ENCODE measurements around the gene SDR39U1.

Gene SDR39U1

GRCh38 chr14:24443053-24443665, 583 bp upstream of the SDR39U1 start:
- DNase-seq (ENCODE audit: low read depth in 2 of 2): no peak

GRCh38 chr14:24441904-24442239, 704 bp downstream of the SDR39U1 start:
- no peak for DNase-seq (ENCODE audit: low read depth in 2 of 2)

- DNase-seq (ENCODE audit: low read depth in 2 of 2): no peak
Observed at GRCh38 chr14:24441485-24441884, 1.1 kb downstream of the SDR39U1 start.

GRCh38 chr14:24440606-24441399, 1.8 kb downstream of the SDR39U1 start:
- no peak for DNase-seq (ENCODE audit: low read depth in 2 of 2)

- no peak for DNase-seq (ENCODE audit: low read depth in 2 of 2)
Observed at GRCh38 chr14:24439830-24440605, 2.6 kb downstream of the SDR39U1 start.

DNA sequence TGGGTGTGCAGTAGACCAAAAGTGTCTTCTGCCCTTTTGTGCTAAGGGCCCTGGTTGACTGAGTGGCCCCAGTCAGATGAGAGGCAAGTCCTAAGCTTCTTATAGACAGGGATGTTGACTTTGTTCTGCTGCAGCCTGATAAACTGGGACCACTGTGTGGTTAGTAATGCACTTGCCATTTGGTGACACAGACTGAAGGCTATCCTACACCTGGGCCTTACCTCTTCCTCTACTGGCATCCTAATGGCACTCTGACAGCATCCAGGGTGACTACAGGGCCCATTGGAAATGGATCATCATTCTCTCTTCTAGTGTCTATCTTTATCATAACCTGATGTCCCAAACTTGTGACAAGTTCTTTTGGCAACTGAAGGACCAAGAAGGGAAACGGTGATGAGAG, 3.3 kb downstream of the SDR39U1 start:
- DNase-seq (ENCODE audit: low read depth in 2 of 2): no peak

DNA sequence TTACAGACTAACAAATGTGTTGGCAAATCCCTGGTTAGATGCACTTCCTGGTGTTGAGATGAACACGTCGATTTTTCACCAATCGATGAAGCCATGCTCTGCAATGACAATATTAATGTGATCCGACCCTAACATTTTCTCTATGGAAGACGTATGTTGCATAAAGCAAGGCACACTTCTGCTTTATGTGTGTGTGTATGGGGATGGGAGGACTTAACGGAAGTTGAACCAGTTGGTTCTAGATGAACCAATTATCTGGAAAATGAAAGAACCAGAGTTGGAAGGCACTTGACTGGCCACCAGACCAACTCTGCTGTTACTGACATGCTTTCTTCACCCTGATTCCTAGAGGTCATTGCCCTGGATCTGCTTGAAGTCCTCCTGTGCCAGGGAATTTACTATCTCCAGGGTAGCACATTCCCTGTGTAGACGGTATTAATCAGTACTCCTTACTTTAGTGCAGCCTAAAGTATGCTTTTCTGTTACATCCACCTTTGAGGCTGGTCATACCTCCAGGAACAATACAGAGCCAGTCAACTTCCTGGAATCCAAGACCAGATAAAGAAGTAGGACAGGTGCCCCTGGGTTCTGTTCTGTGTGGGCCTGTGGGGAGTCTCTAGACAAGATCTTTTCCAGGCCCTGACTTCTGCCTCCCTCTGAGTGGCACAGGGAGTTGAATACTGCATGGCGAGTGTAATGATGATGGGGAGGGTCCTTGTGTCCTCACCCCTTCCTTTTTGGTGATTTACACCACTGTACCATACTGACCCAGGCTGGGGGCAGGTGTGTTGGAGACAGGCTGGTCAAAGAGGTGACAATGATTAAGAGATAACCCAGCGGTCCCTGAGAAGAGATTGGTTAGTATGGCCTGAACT, 4.1 kb downstream of the SDR39U1 start:
- no peak for DNase-seq (ENCODE audit: low read depth in 2 of 2)

DNA sequence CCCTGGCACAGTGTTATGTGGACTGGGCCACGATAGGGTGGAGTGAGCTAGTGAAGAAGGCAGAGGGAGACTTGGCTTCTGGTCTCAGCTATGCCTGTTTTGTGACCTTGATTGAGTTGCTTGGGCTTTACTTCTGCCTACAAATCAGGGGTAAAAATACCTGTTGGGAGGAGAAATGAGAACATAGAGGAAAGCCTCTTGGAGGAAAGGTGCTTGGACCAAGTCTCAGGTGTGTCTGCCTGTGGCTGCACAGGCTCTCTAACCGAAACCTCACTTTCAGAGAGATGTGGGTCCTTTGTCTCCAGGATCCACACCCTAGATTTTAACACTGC, 4.9 kb downstream of the SDR39U1 start:
- DNase-seq (ENCODE audit: low read depth in 2 of 2): no peak

- DNase-seq (ENCODE audit: low read depth in 2 of 2): no peak
Observed at GRCh38 chr14:24437020-24437735, 5.4 kb downstream of the SDR39U1 start.

- DNase-seq (ENCODE audit: low read depth in 2 of 2): no peak
Observed at GRCh38 chr14:24436355-24437019, 6.1 kb downstream of the SDR39U1 start.

DNA sequence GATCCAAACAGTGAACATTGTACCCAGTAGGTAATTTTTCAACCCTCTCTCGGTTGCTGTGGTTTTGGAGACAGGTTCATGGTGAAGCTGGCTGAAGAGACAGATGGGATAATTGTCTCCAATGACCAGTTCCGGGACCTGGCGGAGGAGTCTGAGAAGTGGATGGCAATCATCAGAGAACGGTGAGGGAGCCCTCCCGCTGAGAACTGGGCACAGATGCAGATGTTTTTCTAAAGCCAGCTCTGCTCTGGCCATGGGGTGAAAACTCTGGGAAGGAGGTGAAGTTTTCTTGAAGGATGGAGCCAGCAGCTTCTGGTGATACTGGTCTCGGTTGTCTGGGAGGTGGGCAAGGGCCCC, 6.6 kb downstream of the SDR39U1 start:
- no peak for DNase-seq (ENCODE audit: low read depth in 2 of 2)

- no peak for DNase-seq (ENCODE audit: low read depth in 2 of 2)
Observed at GRCh38 chr14:24435192-24435810, 7.3 kb downstream of the SDR39U1 start.

GRCh38 chr14:24434676-24435075, 7.9 kb downstream of the SDR39U1 start:
- no peak for DNase-seq (ENCODE audit: low read depth in 2 of 2)

DNA sequence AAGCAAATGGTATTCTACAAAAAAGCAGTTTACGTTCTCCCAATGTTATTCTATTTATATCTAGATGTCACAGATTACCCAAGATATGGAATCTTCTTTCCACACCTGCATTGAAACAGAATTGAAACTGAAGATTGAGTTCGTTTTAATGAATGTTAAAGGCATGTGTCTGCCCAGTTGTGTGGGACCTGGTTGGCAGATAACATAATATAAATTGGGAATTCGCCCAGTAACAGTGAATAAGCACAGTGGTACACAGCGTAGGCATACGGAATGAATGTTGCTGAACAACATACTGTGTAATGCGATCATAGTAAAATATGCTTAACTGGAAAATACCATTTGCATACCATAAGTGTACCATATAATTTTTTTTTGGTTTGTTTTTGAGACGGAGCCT, 8.5 kb downstream of the SDR39U1 start:
- no peak for DNase-seq (ENCODE audit: low read depth in 2 of 2)

GRCh38 chr14:24432259-24433131, 10.1 kb downstream of the SDR39U1 start:
- no peak for DNase-seq (ENCODE audit: low read depth in 2 of 2)

- peak; percentile 68 to 86 for DNase-seq (ENCODE audit: low read depth in 2 of 2)
Observed at GRCh38 chr14:24431569-24432258, 10.9 kb downstream of the SDR39U1 start.

DNA sequence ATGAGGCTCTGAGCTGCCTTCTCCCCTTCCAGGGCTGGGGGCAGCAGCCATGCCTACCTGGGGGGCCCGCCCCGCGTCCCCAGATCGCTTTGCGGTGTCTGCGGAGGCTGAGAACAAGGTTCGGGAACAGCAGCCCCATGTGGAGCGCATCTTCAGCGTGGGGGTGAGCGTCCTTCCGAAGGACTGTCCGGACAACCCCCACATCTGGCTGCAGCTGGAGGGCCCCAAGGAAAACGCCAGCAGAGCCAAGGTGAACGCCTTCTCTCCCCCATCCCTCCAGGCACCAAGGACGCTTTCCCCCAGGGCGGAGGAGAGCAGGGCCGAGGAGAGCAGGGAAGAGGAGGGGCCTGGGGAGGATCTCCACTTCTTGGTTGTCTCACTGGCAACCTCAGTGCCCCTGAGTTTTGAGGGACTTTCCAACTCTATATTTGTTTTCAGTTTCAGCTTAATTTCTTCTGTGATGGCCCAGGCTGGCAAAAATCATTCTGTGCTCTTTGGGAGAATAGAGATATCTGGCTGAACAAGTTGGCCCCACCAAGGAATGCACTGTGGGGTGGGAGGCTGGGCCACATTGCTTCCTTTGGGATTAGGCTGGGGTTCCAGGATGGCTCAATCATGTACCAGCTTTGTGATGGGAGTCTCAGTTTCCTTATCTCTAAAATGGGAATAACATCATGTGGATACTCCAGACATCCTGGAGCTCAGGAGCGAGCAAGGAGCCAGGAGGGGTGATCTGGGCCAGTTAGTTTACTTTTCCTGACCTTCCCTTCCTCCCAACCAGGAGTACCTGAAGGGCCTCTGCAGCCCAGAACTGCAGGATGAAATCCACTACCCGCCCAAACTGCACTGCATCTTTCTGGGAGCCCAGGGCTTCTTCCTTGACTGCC, 11.7 kb downstream of the SDR39U1 start:
- DNase-seq (ENCODE audit: low read depth in 2 of 2): peak in 1 of 2 donors; percentile 28

Measured in stimulated activated CD8-positive, alpha-beta memory T cell treated with anti-CD3 and anti-CD28 coated beads, Interleukin-2, amount 100 ng/mL, for 1 hour (primary cell).